Amygdala (tissue), 56 donors: Measurements from ENCODE around the gene LYRM4.
A peak's percentile ranks its signal among the peaks of the same experiment; 100 is the strongest.

Source experiments
- DNase-seq, 56 donors: peaks; one replicate each; lab custom pipeline; 2025; lab: John Stamatoyannopoulos, UW

Gene LYRM4

GRCh38 chr6:5085648-5086293, 175.0 kb downstream of the LYRM4 start:
- DNase-seq = peak in 4 of 56 donors; percentile 14 to 26 (median 22)

- DNase-seq = peak in 12 of 56 donors; percentile 17 to 68 (median 36)
Measured at GRCh38 chr6:5084781-5085647, 175.7 kb downstream of the LYRM4 start, which contains the start of gene PPP1R3G. TSS of gene PPP1R3G (plus strand) at chr6:5085341. CDS start at chr6:5085486, 145 bp downstream.

- DNase-seq = peak in 13 of 56 donors; percentile 11 to 68 (median 35)
Measured at GRCh38 chr6:5084360-5084780, 176.4 kb downstream of the LYRM4 start.

GRCh38 chr6:5083813-5084359, 176.9 kb downstream of the LYRM4 start:
- DNase-seq = no peak

GRCh38 chr6:5083307-5083583, 177.5 kb downstream of the LYRM4 start:
- DNase-seq = no peak

- DNase-seq = peak in 1 of 56 donors; percentile 6
Measured at GRCh38 chr6:5082487-5083306, 178.1 kb downstream of the LYRM4 start.

GRCh38 chr6:5081955-5082354, 178.8 kb downstream of the LYRM4 start:
- no peak for DNase-seq

- no peak for DNase-seq
Measured at GRCh38 chr6:5081182-5081581, 179.6 kb downstream of the LYRM4 start.

- DNase-seq = no peak
Measured at GRCh38 chr6:5080574-5080973, 180.2 kb downstream of the LYRM4 start.

- no peak for DNase-seq
Measured at GRCh38 chr6:5079692-5080091, 181.1 kb downstream of the LYRM4 start.

GRCh38 chr6:5078121-5078669, 182.6 kb downstream of the LYRM4 start:
- no peak for DNase-seq

- no peak for DNase-seq
Measured at GRCh38 chr6:5076931-5077330, 183.8 kb downstream of the LYRM4 start.

- DNase-seq = no peak
Measured at GRCh38 chr6:5073992-5074391, 186.8 kb downstream of the LYRM4 start.

- no peak for DNase-seq
Measured at GRCh38 chr6:5072440-5072839, 188.3 kb downstream of the LYRM4 start.

GRCh38 chr6:5071216-5071615, 189.5 kb downstream of the LYRM4 start:
- DNase-seq = no peak

- DNase-seq = no peak
Measured at GRCh38 chr6:5068153-5068751, 192.5 kb downstream of the LYRM4 start.

GRCh38 chr6:5067305-5067704, 193.4 kb downstream of the LYRM4 start:
- no peak for DNase-seq

GRCh38 chr6:5066456-5067093, 194.2 kb downstream of the LYRM4 start:
- DNase-seq = no peak

GRCh38 chr6:5063617-5064016, 197.1 kb downstream of the LYRM4 start:
- DNase-seq = no peak

GRCh38 chr6:5061152-5061551, 199.6 kb downstream of the LYRM4 start:
- no peak for DNase-seq
